NK-92 treated with Interleukin-12 subunit alpha and Interleukin-12 subunit beta, amount 100 ng/mL, for 24 hours (cell line): ENCODE results near the gene ACOT8.
"Not testable (repeated sequence)": the region's sequence is repeated elsewhere in the genome, so short reads cannot be mapped to it uniquely, and the experiment has no call there.

Experiments used
- DNase-seq: peaks from one replicate; lab custom pipeline; 2025; lab: John Stamatoyannopoulos, UW

Gene ACOT8

GRCh38 chr20:45827030-45827652 is 30.1 kb downstream of the ACOT8 start, which contains the start of gene TNNC2:
TSS of gene TNNC2 (minus strand) at chr20:45827312. CDS start at chr20:45827248, 64 bp downstream.
- no peak for DNase-seq

DNA sequence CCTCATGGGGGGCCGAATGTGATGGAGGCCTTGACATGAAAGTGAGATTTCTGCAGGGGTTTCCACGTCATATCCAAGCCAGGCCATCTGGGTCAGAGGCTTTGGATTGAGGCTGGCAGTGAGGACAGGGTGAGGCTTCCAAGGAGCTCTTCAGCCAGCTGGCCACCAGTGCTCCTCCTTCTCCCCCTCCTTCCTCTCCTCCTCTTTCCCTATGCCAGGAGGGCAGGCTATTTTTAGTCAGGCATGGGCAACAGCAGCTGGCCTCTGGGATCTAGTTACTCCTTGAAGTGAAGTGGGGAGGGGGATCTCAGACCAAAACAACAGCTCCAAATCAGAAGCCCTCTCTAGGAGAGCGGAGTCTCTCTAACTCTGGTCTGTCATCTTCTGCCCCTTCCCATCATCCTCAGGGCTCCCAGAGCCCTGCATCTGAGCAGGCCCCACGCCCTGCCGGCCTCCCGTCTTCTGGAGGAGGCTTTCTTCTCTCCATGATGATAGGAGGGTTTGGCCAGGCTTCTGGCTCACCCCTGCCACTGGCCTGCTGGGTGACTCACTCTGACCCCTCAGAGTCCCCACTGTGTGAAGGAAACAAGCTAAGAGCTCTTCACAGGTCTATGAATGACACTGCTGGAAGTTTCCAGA is 30.7 kb downstream of the ACOT8 start:
- no peak for DNase-seq

GRCh38 chr20:45823949-45824835 is 33.0 kb downstream of the ACOT8 start:
- no peak for DNase-seq

GRCh38 chr20:45822857-45823256 is 34.3 kb downstream of the ACOT8 start:
- no peak for DNase-seq

GRCh38 chr20:45821947-45822346 is 35.2 kb downstream of the ACOT8 start:
- no peak for DNase-seq

GRCh38 chr20:45819466-45819865 is 37.7 kb downstream of the ACOT8 start:
- DNase-seq: no peak

GRCh38 chr20:45818239-45818638 is 39.0 kb downstream of the ACOT8 start:
- no peak for DNase-seq

DNA sequence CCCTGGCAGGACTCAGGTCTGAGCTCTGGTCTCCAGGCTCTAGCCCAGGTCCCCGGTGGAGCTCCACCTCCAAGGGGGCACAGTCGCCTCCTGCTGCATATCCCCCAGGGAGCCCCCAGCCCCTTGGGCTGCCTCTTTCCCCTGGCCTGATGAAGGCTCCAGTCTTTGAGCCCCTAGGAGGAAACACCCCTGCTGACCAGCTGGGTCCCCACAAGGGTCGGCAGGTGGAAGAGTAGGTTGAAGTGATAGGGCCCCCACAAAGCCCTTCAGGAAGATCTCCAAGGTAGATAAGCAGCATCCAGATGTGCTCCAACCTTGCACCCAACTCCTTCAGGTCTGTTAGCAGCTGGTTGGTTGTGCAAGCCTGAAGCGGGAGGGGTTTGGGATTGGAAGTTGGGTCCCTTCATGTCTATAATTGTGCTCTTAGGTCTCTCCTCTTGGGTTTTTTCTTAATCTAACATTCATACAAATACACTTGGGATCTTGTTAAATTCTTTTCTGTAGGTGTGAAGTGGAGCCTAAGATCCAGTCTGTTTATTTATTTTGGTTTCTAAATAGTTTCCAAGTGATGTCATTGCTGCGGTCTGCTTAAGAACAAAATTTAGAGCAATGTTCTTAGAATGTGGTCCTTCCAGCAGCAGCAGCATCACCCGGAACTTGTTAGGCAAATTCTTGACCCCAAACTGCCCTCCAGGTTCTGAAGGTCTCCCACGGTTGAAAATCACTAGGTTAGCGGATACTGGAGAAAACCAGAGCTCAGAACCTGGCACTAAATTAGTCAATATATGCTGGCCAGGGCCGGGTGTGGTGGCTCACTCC is 39.6 kb downstream of the ACOT8 start:
- DNase-seq: no peak

GRCh38 chr20:45816951-45817350 is 40.2 kb downstream of the ACOT8 start:
- no peak for DNase-seq

GRCh38 chr20:45814314-45814713 is 42.9 kb downstream of the ACOT8 start:
- no peak for DNase-seq

- DNase-seq: no peak
These were observed 43.7 kb downstream of the ACOT8 start for GRCh38 chr20:45813489-45813888.

DNA sequence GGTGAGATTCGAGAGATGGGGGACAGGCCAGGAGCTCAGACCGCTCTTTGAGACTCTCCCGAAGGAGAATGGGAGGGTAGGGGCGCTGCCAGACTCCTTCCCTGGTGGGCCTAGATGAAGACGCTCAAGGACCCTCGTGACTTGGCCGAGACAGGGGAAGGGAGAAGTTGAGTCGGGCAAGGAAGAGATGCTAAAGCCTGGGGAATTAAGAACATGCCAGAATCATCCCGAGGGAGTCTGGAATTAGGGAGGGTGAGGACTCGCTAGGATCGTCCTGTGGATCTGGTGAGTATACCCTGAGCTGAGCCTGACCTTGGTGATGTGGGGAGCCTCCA is 44.2 kb downstream of the ACOT8 start:
- DNase-seq: no peak

DNA sequence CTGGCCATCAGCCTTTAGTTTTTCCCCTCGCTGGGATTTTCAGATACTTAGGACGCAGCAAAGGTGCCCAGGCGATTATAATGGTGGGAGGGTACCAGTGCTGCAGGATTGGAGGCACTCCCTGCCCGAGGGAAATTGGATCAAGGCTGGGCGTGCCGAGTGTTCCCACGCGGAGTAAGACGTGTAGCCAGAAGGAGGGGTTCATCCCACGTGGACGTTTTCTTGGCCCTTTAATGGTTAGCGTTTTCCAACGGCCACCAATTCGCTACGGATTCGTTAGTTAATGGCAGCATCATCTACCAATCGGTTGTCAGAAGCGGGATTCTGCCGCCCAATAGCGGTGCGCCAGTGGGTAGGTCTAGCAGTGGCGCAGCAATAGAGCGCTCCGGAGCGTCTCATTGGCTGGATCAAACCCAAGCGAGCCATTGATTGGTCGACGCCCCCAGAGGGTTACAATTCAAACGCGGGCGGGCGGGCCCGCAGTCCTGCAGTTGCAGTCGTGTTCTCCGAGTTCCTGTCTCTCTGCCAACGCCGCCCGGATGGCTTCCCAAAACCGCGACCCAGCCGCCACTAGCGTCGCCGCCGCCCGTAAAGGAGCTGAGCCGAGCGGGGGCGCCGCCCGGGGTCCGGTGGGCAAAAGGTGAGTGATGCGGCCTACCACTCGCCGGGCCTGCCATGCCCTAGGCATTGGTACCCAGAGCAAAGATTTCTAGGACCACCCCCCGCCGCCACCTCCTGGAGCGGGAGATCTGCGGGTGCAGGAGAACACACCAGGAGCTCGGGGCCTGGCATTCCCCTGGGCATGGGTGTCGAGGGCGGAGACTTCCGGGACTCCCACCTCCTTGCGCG is 44.8 kb downstream of the ACOT8 start, which contains the start of gene UBE2C:
UBE2C (plus strand) TSS at position 488 of the 849 bp plus-strand sequence; CDS start at position 540, 52 bp downstream.
- peak; percentile 94 for DNase-seq

DNA sequence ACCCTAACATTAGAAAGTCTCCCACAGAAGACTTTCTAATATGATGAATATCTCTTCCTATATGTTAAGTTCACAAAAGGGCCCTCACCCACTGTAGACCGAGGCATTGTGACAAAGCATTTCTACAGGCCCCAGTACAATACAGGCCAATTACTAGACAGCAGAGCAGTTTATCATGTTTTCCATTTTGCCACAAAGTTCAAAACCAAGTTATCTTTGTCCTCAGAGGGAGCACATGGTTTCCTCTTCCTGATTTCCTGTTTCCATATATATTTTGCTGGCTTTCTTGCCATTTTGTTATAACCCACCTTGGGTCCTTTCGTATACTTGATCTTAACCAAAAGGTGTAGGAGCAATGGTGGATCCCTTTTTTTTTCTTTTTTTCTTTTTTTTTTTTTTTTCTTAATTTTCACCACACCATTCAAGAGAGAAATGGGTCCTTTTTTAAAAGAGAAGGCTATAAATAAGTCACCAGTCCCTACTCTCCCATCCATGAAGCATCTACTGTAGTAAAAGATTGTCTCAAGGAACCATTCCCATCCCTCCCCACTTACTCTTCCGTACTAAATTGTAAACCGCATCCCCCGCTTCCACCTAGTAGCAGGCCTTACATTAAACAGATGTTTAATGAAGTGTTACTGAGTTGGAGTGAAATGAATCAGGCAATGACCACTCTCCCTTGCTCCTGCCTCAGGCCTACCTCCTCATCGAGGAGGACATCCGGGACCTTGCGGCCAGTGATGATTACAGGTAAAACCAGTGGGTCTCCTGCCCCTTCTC is 46.8 kb downstream of the ACOT8 start:
- DNase-seq: no peak

DNA sequence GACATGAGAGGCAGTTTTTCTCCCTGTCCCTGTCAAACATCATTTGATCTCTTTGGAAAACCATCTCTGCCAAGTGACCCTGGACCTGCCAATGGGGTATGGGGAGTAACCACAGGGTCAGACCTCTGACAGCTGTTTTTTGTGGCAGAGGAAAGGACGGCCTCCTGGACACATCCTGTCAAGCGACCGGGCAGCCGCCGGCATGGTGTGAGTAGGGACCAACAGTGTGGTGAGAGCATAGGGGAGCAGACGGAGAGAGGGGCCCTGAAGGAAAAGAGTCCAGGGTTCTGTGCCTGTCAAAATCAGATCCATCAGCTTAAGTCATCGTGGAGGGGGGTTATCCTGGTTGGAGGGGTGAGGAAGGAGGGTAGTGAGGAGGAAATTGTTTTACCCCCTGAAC is 55.3 kb downstream of the ACOT8 start:
- no peak for DNase-seq

DNA sequence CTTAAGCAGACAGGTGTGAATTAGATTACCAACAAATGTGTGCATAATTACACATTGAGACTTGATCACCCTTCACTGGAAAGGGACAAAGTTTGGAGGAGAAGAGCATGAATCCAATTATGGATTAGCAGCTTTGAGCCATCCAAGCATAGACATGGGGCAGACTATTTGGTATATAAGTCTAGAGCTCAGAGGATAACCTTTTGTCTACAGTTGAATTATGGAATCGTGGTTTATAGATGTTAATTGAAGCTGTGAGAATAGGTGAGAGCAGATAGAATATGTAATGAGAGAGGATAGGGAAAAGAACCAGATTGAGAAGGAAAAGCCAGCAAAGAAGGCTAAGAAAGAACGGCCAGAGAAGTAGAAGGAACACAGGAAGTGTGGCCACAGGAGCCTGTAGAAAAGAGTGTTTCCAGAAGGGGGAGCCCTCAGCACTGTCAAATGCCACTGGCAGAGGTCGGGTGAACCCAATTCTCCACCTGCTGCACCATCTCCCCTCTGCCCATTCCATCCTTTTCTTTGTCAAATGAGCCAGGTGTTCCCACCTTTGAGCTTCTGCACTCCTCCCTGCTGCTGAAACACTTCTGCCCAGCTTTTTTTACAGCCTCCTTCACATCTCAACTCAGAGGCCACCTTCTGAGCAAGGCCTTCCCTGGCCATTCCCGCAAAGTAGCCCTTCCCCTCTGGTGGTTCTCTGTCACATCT is 58.1 kb downstream of the ACOT8 start:
- peak; percentile 47 for DNase-seq

GRCh38 chr20:45797955-45798354 is 59.2 kb downstream of the ACOT8 start:
- DNase-seq: not testable (repeated sequence)

- not testable (repeated sequence) for DNase-seq
These were observed 59.7 kb downstream of the ACOT8 start for GRCh38 chr20:45797510-45797909.

- DNase-seq: no peak
These were observed 60.7 kb downstream of the ACOT8 start for GRCh38 chr20:45796337-45797065.
